Transverse colon (tissue), 4 donors: Measurements from ENCODE around the gene TMEM181. TPM values are rescaled to one million over a fixed set of nuclear protein-coding genes. Genes with fewer than 3 reads are reported as not detected.
"Not testable (repeated sequence)": the region's sequence is repeated elsewhere in the genome, so short reads cannot be mapped to it uniquely, and the experiment has no call there.

Source experiments
- DNase-seq: peaks from one replicate; pipeline ENCODE4 v3.0.0-alpha.2; 2019
- H3K27ac ChIP-seq, 4 donors: fragments of 200-600 bp; sonication (generic); 2 replicates each; pipeline ENCODE4 v1.5.1; 2016 to 2018; ENCODE audit warnings: inconsistent platforms in 4 of 4
- H3K27me3 ChIP-seq: fragments of 200-600 bp; sonication (generic); 2 replicates; pipeline ENCODE4 v1.5.1; 2017; ENCODE audit warnings: inconsistent platforms
- H3K36me3 ChIP-seq, 4 donors: fragments of 200-600 bp; sonication (generic); 2 replicates each; pipeline ENCODE4 v1.5.1; 2017 to 2019; ENCODE audit warnings: inconsistent platforms in 4 of 4
- H3K4me1 ChIP-seq, 4 donors: fragments of 200-600 bp; sonication (generic); 2 replicates each; pipeline ENCODE4 v1.5.1; 2017 to 2020; ENCODE audit warnings: inconsistent platforms in 4 of 4
- H3K4me3 ChIP-seq, 4 donors: fragments of 200-600 bp; sonication (generic); 1 replicate in 1 of 4; 2 replicates in 3 of 4; pipeline versions ENCODE4 v1.5.1 to v1.6.1; 2017 to 2019; ENCODE audit warnings: inconsistent platforms in 4 of 4
- H3K9me3 ChIP-seq, 2 donors: fragments of 200-600 bp; sonication (generic); 2 replicates each; pipeline ENCODE4 v1.5.1; 2017 to 2019; ENCODE audit warnings: inconsistent platforms in 2 of 2
- EP300 ChIP-seq: sonication (generic); formaldehyde crosslinking; IDR thresholded peaks from one replicate; pipeline ENCODE4 v1.6.1; 2017; ENCODE audit warnings: antibody characterized with exemption, low read depth
- POLR2A ChIP-seq: fragments of 450-650 bp; IDR thresholded peaks from one replicate; pipeline ENCODE4 v1.6.1; 2016; ENCODE audit warnings: antibody characterized with exemption, mild to moderate bottlenecking, moderate library complexity
- POLR2AphosphoS5 ChIP-seq, 3 donors: sonication (generic); formaldehyde crosslinking; IDR thresholded peaks; one replicate each; pipeline ENCODE4 v1.6.1; 2016; ENCODE audit warnings: antibody characterized with exemption in 3 of 3
- WGBS, 2 donors: methylation state at CpG; one replicate each; pipeline ENCODE4 v1.1.5; 2018; ENCODE audit warnings: low coverage in 1 of 2; 5-methylcytosine and 5-hydroxymethylcytosine counted together
- in situ Hi-C, 4 donors: fragments of 200-750 bp; cut with MboI; loops; one replicate each; pipeline versions ENCODE4 v1.15.0 to v1.15.1; 2017; ENCODE audit warnings: low sequenced_read_pairs in 3 of 4, low pct_ligation_motif_present in 1 of 4, low pct_unique_long_range_greater_than_20kb in 1 of 4
- intact Hi-C: fragments of 100-400 bp; cut with DNase I; formaldehyde crosslinking; loops from one replicate; pipeline ENCODE4 v1.15.1; 2023; ENCODE audit warnings: low total_unique reads
- total RNA-seq, 4 donors: library from RNA; depleted of rRNA; stranded (reverse); fragments of >200 nt; gene quantifications; one replicate each; pipeline ENCODE4 v1.1.0, GENCODE V29; 2016
- TF ChIP-seq, protein P1 (sequence below), 5 experiments: fragments of 200-600 bp in 3 of 5; fragments of 450-650 bp in 2 of 5; sonication (generic) in 3 of 5; IDR thresholded peaks; 1 replicate in 2 of 5; 2 replicates in 3 of 5; pipeline ENCODE4 v1.5.1; 2016 to 2017; ENCODE audit warnings: antibody characterized with exemption in 5 of 5, inconsistent platforms in 3 of 5, mild to moderate bottlenecking in 2 of 5, moderate library complexity in 1 of 5

The TMEM181 gene
- total RNA-seq, 4 donors from 2014 or later: 15.7 to 41.3 (median 34.2) TPM

DNA sequence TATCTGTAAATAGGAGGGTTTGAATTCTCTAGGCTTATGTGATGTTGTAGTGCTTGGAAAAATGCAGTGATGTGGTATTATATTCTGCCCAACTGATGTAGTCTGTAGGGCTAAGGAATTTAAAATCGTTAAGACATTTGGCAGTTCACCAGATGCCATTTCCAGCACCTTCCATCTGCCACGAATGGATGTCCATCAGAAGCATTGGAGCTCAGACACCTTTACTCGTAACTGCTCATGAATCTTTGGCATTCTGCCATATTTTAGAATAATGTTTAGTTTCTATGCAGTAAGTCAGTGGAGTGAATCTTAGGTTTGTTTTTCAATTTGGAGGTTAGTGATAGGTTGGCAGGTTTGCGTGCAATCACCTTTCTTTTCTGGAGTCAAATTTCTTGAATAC, 87.6 kb downstream of the TMEM181 start:
- DNase-seq: no peak
- intact Hi-C loops: no loop called here
- H3K27ac ChIP-seq: no peak overlapping the region

DNA sequence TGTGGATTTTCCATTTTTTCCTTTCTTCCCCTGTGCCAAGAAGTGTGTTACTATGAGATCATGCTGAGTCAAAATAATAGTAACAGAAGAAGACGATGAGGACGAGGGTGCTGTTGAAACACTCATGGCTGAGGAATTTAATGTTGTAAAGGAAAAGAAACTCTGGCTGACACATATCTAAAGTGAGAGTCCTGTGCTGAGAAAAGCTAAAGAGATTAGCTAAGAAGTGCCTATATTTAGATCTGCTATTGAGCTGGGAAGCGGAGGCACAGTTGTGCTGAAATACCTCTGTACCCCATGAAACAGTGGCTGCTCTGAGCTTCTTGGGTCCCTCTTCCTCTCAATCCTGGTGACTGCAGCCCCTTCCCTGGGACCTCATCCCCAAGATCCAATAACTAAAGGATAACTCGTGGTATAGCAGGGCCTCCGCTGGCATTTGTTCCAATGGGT, 88.8 kb downstream of the TMEM181 start:
- intact Hi-C loops: no loop called here
- Histone ChIP-seq H3K9me3 (no peaks in the 10 kb centered on the region), H3K36me3 (no peaks in the 10 kb centered on the region), H3K27me3 (no peaks in the 10 kb centered on the region), H3K27ac (peak overlapping the region; percentile 49 to 60 (median 53)), H3K4me3 (no peak overlapping the region), H3K4me1 (peaks cover 0 to 7% (median 6%) of the 10 kb centered on the region in 4 donors)
- DNase-seq: no peak
- in situ Hi-C loops: no loop called here
- WGBS, 2 donors: 69 to 77% methylated on average over 5 of the region's 5 CpGs
- no peak for TF ChIP-seq POLR2AphosphoS5 (IDR thresholded peaks at IDR 0.05)
- TF ChIP-seq, protein P1, sequence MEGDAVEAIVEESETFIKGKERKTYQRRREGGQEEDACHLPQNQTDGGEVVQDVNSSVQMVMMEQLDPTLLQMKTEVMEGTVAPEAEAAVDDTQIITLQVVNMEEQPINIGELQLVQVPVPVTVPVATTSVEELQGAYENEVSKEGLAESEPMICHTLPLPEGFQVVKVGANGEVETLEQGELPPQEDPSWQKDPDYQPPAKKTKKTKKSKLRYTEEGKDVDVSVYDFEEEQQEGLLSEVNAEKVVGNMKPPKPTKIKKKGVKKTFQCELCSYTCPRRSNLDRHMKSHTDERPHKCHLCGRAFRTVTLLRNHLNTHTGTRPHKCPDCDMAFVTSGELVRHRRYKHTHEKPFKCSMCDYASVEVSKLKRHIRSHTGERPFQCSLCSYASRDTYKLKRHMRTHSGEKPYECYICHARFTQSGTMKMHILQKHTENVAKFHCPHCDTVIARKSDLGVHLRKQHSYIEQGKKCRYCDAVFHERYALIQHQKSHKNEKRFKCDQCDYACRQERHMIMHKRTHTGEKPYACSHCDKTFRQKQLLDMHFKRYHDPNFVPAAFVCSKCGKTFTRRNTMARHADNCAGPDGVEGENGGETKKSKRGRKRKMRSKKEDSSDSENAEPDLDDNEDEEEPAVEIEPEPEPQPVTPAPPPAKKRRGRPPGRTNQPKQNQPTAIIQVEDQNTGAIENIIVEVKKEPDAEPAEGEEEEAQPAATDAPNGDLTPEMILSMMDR (IDR thresholded peaks at IDR 0.05): no peak
- no peak for TF ChIP-seq POLR2A
- no peak for TF ChIP-seq EP300

More for the DNA sequence above, 87.6 kb downstream of the TMEM181 start:
- H3K4me1 ChIP-seq: peaks cover 7 to 19% (median 17%) of the 10 kb centered on the region in 4 donors
- H3K9me3 ChIP-seq: no peaks in the 10 kb centered on the region
- in situ Hi-C loops: no loop called here
- no peak overlapping the region for H3K4me3 ChIP-seq
- TF ChIP-seq EP300 (no peak), POLR2AphosphoS5 (IDR thresholded peaks at IDR 0.05) (no peak), POLR2A (no peak)
- TF ChIP-seq, protein P1 (IDR thresholded peaks at IDR 0.05): no peak
- H3K27me3 ChIP-seq: no peaks in the 10 kb centered on the region
- H3K36me3 ChIP-seq: no peaks in the 10 kb centered on the region
- WGBS, 2 donors: 69 to 81% methylated on average over 3 to 4 of the region's 4 CpGs

DNA sequence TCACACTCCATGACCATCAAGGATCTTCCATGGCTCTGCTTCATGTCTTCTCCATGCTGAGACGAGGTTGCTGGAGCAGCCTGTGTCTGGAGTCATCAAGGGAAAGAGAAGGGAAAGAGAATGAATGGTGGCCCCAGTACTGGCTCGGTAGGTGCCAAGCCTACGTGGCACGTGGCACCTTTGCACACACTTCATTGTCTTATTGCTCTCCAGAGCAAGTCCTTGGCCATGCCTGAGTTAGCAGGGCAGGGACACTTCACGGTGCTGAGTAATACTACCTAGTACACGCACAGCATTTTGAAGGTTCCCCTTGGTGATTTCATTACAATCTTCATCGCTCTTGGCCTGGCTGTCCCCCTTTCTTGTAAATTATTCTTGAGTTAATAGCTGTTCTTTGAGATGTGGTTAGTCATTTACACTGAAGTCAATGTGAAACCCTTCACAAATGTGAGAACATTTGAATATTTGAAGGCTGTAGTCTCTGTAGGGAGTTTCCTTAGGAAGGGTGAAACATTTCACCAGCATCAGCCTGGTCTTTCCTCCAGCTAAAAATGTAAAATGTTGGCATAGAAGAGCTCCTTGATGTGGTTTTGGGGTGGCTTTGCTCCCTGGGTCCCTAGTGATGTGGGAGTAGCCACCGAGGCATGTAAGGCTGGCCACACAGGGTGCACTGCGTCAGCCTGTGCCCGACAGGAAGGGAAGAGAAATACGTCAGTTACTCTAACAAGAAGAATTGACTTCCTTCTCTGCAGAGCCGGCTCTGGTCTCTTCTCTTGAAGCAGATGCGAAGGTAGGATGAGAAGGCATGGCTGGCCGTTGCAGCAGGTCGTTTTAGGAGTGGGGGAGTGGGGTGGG, 89.6 kb downstream of the TMEM181 start, which contains the start of gene SYTL3:
Gene SYTL3, plus strand, starts transcription at position 766 of the 855 bp plus-strand sequence. CDS start 13,215 bp downstream, outside the sequence.
- in situ Hi-C loops: no loop called here
- H3K4me3 ChIP-seq: peak within 1 kb of the TSS in 1 of 4 donors; percentile 7
- no peaks in the 10 kb centered on the region for H3K9me3 ChIP-seq
- peaks cover 0 to 13% (median 10%) of the 10 kb centered on the region in 4 donors for H3K4me1 ChIP-seq
- peak within 1 kb of the TSS; percentile 49 to 60 (median 53) for H3K27ac ChIP-seq
- H3K36me3 ChIP-seq: no peaks in the 10 kb centered on the region
- peak; percentile 76 for DNase-seq
- no peaks in the 10 kb centered on the region for H3K27me3 ChIP-seq
- intact Hi-C loops: no loop called here
- TF ChIP-seq POLR2A (peak; percentile 74), EP300 (no peak), POLR2AphosphoS5 (IDR thresholded peaks at IDR 0.05) (peak; percentile 41 to 88 (median 80))
- TF ChIP-seq, protein P1 (IDR thresholded peaks at IDR 0.05): no peak
- WGBS, 2 donors: 33 to 59% methylated on average over 4 to 15 of the region's 15 CpGs

DNA sequence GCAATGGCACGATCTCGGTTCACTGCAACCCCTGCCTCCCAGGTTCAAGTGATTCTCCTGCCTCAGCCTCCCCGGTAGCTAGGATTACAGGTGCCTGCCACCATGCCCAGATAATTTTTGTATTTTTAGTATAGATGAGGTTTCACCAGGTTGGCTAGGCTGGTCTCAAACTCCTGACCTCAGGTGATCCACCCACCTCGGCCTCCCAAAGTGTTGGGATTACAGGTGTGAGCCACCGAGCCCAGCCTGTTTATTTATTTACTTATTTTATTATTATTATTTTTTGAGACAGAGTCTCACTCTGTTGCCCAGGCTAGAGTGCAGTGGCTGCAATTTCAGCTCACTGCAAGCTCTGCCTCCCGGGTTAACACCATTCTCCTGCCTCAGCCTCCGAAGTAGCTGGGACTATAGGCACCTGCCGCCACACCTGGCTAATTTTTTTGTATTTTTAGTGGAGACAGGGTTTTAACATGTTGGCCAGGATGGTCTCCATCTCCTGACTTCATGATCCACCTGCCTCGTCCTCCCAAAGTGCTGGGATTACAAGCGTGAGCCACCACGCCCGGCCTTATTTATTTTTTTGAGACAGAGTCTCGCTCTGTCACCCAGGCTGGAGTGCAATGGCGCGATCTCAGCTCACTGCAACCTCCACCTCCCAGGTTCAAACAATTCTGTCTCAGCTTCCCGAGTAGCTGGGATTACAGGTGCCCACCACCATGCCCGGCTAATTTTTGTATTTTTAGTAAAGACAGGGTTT, 92.3 kb downstream of the TMEM181 start:
- H3K36me3 ChIP-seq, DNase-seq, H3K4me3 ChIP-seq, H3K27me3 ChIP-seq, intact Hi-C loops, H3K9me3 ChIP-seq, in situ Hi-C loops: not testable (repeated sequence)
- H3K27ac ChIP-seq: peak overlapping the region; percentile 50 to 85 (median 74)
- peaks cover 0 to 25% (median 6%) of the 10 kb centered on the region in 4 donors for H3K4me1 ChIP-seq
- 88 to 93% methylated on average over 4 to 17 of the region's 17 CpGs for WGBS, 2 donors
